ENCODE data around the gene RAB23. TPM values are rescaled to one million over a fixed set of nuclear protein-coding genes. Genes with fewer than 3 reads are reported as not detected.

RAB23 gene
- total and polyA plus RNA-seq, 2 experiments from 2014 or later, result 5.2 to 16.7 TPM

- TF ChIP-seq POLR2AphosphoS5 (IDR thresholded peaks at IDR 0.05; ENCODE audit: low read depth) (no peak), CREB1 (CRISPR knock-in tag; IDR thresholded peaks at IDR 0.05; ENCODE audit: low read depth) (no peak)
- H3F3A ChIP-seq (replicated peaks; ENCODE audit: low read depth), result no peaks in the 10 kb centered on the region
- no peaks in the 10 kb centered on the region for H3K79me2 ChIP-seq (replicated peaks; ENCODE audit: insufficient read depth)
- H3K27me3 ChIP-seq (ENCODE audit: insufficient read depth), result no peaks in the 10 kb centered on the region
- H3K4me2 ChIP-seq, result no peak overlapping the region
- peaks cover 17% of the 10 kb centered on the region; the same call in 2 of the 3 replicates for H3K36me3 Mint-ChIP-seq (ENCODE audit: low read depth)
- H4K20me1 ChIP-seq (replicated peaks; ENCODE audit: insufficient read depth), result no peaks in the 10 kb centered on the region
- no peaks in the 10 kb centered on the region for H3K9me2 ChIP-seq (ENCODE audit: insufficient read depth)
- no peak overlapping the region for H3K27ac ChIP-seq (ENCODE audit: low read depth)
- H3K9me3 Mint-ChIP-seq, result no peaks in the 10 kb centered on the region
- H3K4me1 ChIP-seq (ENCODE audit: insufficient read depth), result no peaks in the 10 kb centered on the region
- no peak overlapping the region for H3K4me3 ChIP-seq
- no peak overlapping the region for H3K4me3 Mint-ChIP-seq
- H3K27me3 Mint-ChIP-seq (ENCODE audit: insufficient read depth, low read depth, poor library complexity), result no peaks in the 10 kb centered on the region
- no peak overlapping the region for H2AFZ ChIP-seq
- ATAC-seq, result no peak
- H3K4me1 Mint-ChIP-seq, result no peaks in the 10 kb centered on the region
- H3K27ac Mint-ChIP-seq, result no peak overlapping the region
- DNase-seq (ENCODE audit: low spot score), result no peak
- 0 out of 2 replicates have a peak, but pooled peaks cover 2% of the 10 kb centered on the region for H3K36me3 ChIP-seq (ENCODE audit: insufficient read depth)
These were observed 80.0 kb downstream of the RAB23 start for GRCh38 chr6:57142178-57142525.

GRCh38 chr6:57141451-57142177 is 80.5 kb downstream of the RAB23 start:
- no peaks in the 10 kb centered on the region for H3K27me3 Mint-ChIP-seq (ENCODE audit: insufficient read depth, low read depth, poor library complexity)
- H3K36me3 Mint-ChIP-seq (ENCODE audit: low read depth), result peaks cover 17% of the 10 kb centered on the region; the same call in 2 of the 3 replicates
- no peaks in the 10 kb centered on the region for H3K9me2 ChIP-seq (ENCODE audit: insufficient read depth)
- H3K4me3 Mint-ChIP-seq, result no peak overlapping the region
- H2AFZ ChIP-seq, result no peak overlapping the region
- DNase-seq (ENCODE audit: low spot score), result no peak
- H3K27ac ChIP-seq (ENCODE audit: low read depth), result no peak overlapping the region
- H3K4me1 Mint-ChIP-seq, result no peaks in the 10 kb centered on the region
- ATAC-seq, result no peak
- no peak overlapping the region for H3K4me3 ChIP-seq
- H4K20me1 ChIP-seq (replicated peaks; ENCODE audit: insufficient read depth), result no peaks in the 10 kb centered on the region
- H3K27ac Mint-ChIP-seq, result no peak overlapping the region
- H3K79me2 ChIP-seq (replicated peaks; ENCODE audit: insufficient read depth), result no peaks in the 10 kb centered on the region
- no peaks in the 10 kb centered on the region for H3K9me3 Mint-ChIP-seq
- H3K27me3 ChIP-seq (ENCODE audit: insufficient read depth), result no peaks in the 10 kb centered on the region
- no peaks in the 10 kb centered on the region for H3F3A ChIP-seq (replicated peaks; ENCODE audit: low read depth)
- H3K4me2 ChIP-seq, result no peak overlapping the region
- no peaks in the 10 kb centered on the region for H3K4me1 ChIP-seq (ENCODE audit: insufficient read depth)
- no peaks in the 10 kb centered on the region for H3K36me3 ChIP-seq (ENCODE audit: insufficient read depth)
- TF ChIP-seq JUNB (IDR thresholded peaks at IDR 0.05; ENCODE audit: unreplicated experiment) (no peak), EZH2phosphoT487 (IDR thresholded peaks at IDR 0.05; ENCODE audit: unreplicated experiment) (no peak), ZNF462 (CRISPR knock-in tag; IDR thresholded peaks at IDR 0.05) (no peak), STAT1 (IDR thresholded peaks at IDR 0.05; ENCODE audit: unreplicated experiment) (no peak), ETS1 (IDR thresholded peaks at IDR 0.05) (no peak), CREB1 (CRISPR knock-in tag; IDR thresholded peaks at IDR 0.05; ENCODE audit: low read depth) (no peak), EZH2 (IDR thresholded peaks at IDR 0.05; ENCODE audit: low read depth, unreplicated experiment) (no peak), CTCF (conservative IDR thresholded peaks at IDR 0.05; ENCODE audit: low read depth in 2 of 2) (no peak), ZNF331 (CRISPR knock-in tag; IDR thresholded peaks at IDR 0.05; ENCODE audit: low read depth) (no peak)

Data from GM23338 (cell line).